NK-92 (cell line): Measurements from ENCODE around the gene RBSN.

Experiments used
- DNase-seq: peaks from one replicate; lab custom pipeline; 2025; ENCODE audit not compliant: unreplicated experiment; lab: John Stamatoyannopoulos, UW

Gene RBSN

DNA sequence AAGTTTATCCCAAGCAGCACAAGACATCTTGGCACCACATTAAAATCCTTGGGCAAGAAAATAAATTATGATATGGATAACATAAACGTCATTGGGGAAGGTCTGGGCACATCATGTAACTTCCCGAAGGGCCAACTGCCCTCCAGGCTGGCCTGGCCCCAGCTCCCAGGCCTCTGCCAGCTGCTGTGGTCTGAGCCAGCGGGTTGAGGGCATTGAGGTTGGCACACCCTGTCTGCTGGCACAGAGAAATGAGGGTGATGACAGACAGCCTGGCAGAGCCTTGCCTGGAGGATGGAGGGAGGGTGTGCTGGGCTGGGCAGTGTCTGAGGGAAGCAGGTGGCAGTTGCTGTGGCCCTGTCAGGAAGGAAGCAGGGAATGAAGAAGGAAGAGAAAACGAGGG is 3.3 kb upstream of the RBSN start:
- DNase-seq: no peak

DNA sequence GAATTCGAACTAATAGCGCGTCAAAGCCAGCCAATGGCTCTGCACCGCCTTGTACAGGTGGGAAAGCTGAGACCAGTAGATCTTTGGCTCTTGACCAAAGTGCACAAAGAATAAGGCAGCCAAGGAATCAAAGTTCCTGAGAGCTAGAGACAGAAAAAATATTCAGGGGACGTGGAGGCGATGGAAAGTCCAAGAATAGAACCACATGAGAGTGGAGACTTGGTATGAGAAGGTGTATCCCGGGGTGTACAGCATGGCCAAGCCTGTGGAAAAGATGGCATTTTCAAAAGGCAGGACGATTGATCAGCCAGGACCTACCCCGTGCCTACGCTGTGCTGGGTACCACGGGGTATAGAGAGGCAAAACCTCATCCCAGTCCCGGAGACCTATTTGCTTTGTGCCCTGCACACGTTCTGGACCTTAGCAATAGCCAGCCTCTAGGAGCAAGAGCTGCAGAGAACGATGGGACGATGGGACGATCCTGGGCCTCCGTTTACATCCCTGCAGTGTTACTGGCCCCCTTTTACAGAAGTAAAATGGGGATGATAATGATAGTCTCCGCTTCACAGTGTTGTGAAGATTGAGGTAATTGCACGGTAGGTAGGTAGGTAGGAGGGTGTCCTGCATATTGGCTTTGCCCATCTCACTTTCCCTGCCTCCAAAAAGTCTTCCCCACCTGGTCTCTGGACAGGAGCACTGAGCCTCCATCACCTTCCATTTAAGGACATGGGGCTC is 583 bp upstream of the RBSN start:
- DNase-seq: no peak

DNA sequence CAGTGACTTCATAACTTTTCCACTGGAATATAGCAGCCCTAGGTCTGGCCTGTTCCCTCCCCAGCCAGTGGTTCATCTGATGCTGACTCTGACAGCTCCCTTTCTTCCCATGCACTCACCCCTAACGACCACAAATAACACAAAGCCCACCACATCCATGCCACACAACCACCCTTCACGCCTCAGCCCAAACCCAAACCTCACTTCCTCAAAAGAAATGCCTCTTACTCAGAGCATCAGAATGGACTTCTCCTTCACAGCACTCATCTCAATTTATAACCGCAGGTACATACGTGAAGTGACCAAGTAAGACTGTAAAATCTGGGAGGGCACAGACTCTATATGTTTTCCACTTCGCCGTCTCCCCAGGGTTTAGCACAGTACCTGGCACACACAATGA is 1.1 kb downstream of the RBSN start:
- no peak for DNase-seq

DNA sequence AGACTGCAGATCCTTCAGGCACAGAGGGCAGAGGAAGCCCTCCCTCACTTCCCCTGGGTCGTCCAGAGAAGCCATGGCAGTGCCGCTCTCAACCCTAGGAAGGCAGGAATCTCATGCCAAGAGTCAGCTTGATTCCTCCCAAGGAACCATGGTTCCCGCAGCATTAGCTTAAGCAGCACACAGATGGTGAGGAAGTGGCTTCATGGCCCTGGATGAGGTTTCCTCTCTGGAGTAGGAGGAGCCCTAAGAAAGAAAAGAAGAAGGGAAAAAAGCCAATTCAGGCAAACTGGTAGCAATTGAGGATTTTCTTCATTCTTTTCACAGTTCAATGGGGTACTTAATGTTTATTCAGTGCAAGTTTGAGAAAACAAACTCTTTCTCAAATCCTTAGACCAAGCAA is 2.9 kb downstream of the RBSN start:
- no peak for DNase-seq

DNA sequence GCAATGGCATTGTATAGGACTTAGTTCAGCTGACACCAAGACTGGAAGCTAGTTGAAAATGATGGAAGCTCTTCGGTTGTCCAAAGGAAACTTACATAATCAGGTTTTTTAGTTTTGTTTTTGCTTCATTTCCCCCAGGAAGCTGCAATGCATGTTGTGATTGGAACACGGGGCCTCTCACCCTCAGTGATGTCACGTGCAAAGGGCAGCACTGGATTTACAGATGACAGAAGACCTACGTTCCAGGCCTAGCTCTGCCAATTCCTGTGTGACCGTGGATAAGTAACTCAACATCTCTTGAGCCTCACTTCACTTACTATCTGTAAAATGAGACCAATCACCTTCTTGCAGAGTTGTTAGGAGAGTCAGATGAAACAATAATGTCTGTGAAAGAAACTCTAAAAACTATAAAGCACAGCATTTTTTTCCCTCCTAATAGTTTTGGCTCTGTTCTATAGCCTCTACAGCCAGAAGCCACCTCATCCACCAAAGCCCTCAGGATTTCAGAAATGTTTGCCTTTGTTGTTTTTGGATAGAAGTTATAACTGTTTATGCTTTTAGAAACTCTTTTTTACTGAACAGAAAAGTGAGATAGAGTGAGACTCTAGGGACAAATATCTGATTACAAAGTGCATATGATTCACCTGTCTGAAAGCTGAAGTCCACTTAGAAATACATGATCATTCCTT is 4.6 kb downstream of the RBSN start:
- DNase-seq: no peak

DNA sequence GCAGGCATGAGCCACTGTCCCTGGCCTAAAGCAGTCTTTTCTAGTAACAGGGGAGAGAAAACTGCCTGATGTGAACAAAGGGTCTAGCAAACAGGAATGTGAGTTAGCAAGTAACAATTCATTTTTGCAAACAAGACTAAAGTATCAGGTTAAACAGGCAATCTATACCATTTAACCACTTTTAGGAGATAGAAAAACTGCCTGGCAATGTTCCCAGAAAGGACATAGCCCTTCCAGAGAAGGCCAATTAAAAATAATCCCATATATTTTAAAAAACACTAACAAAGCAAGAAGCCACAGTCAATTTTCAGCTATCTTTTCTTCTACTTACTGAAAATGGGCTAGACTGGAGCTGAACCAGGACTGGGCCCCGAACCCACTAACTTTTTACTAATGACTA is 6.3 kb downstream of the RBSN start:
- no peak for DNase-seq

DNA sequence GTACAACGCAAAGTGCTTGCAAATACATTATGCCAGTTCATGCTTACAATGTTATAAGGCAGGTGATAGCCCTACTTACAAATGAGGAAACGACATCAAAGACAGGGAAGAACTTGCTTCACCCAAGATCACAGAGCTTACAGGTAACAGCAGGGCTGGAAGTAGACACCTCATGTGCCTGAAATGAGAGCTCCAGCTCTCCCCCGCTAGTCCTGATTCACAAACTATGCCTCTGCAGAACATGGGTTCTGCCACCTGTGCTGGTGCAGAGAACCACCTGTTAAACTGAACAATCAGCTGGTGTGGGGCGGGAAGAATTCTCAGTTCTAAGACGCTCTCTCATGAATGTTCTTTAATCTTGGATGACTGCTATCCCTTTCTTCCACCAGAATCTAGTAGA is 7.4 kb downstream of the RBSN start:
- no peak for DNase-seq

DNA sequence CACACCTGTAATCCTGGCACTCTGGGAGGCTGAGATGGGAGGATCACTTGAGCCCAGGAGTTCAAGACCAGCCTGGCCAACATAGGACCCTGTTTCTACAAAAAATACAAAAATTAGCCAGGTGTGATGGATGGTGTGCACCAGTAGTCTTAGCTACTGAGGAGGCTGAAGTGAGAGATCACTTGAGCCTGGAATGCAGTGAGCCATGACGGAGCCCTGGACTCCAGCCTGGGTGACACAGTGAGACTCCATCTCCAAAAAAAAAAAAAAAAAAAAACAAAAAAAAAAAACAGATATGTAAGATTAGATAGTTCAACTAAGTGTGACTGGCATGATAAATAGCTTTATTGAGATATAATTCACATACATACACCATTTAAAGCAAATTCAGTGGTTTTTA is 9.7 kb downstream of the RBSN start:
- no peak for DNase-seq

DNA sequence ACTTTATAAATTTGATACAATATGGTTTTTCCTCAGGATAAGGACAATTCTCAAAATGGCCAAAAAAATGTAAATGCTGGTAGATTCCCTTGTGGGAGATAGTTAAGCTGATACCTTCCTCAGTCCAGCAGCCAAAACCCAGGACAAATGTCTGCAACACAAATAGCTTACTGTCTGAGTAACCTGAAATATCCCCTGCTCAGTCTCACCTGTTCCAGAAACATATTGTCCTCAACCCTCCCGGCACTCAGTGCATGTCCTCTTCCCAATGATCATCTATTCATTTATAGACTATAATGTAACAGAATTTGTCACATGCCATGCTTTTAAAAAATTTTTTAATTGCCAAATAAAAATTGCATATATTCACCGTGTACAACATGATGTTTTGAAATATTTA is 12.2 kb downstream of the RBSN start:
- DNase-seq: no peak

DNA sequence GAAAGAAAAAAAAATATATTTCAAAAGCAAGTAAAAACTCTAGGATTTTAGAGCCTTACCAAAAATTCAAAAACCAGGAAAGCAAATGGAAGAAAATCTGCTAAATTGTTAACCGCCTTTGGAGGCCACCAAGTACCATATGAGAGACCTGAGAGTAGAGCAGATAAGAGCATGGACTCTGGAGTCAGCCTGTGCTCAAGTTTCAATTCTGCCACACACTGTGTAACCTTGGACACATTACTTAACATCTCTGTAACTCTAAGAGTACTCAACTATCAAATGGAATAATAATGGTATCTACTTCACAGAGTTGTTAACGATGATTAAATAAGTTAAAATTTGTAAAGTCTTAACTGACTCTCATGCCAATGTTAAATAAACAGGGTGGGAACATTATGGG is 12.7 kb downstream of the RBSN start:
- DNase-seq: no peak

DNA sequence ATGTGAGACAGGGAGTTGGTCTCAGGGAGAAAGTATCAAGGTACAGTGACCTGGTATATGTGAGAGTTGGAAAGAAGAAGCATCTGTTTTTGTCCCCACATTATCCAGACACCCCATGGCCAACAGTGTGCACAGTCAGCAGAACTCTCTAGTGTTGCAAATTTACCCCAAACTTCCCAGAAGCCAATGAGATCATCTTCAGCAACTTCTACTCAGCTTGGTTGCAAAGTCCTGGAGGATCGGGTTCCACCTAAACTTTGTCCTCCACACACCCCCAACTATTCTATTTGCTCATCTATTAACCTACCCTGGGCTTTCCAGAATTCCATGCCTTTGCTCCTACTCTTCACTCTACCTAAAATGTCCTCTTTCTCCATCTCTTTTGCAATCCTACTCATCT is 15.7 kb downstream of the RBSN start:
- DNase-seq: no peak

DNA sequence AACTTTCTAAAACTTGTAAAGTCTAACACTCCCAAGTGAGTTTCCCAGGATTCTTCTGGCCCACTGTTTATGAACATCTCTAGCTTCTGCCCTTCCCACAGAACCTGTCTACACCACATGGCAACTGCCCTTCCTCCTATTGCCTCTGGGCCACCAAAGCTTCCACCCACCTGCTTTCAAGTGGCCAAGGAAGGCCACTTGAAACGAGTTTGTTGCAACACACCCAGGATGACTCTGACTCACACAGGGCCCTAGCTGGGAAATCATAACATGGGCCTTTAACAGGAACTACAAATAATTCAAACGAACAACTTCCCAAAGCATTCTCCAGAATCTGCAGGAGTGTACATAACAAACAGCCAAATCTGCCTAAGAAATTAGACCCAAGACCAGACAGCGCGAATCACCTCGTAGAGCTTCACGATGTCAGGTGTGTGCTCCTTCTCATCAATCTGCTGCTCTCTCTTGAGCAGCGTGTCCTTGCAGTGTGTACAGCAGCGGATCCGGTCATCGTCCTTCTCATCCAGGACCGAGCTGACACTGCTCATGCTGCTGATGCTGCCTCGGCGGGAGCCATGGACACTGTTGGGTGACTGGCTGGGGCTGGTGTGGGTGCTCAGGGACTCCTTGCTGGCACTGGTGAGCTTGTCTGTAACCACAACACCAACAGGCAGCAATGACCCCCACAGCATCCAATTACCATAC is 16.8 kb downstream of the RBSN start:
- no peak for DNase-seq

DNA sequence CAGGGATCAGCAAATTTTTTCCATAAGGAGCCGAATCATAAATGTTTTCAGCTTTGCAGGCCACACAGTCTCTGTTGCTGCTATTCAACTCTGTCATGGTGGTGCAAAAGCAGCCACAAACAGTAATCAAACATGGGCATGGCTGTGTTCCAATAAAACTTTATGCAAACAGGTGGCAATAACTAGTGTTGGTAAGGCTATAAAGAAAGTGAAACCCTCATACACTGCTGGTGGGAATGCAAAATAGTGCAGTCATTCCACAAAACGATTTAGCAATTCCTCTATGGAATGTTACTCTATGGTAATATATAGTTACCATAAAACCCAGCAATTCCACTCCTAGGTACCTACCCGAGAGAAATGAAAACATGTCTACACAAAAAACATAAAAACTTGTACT is 19.9 kb downstream of the RBSN start:
- no peak for DNase-seq

DNA sequence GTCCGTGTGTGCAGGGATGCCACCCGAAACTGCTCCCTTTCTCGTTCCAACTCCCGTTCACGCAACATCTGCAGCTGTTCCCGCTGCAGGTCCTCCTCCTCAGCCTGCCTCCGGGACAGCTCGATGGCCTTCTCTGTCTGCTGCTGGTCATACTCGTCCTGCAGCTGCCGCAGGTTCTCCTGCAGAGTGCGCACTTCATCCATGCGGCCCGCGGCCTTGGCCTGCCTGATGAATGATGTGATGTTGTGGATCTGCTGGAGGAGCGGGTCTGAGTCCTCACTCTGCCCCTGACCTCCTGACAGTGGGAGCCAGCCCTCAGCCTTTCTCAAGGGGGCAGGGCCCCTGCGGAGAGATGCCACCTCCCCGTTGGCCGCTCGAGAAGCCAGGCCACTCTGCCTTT is 24.4 kb downstream of the RBSN start:
- DNase-seq: no peak

DNA sequence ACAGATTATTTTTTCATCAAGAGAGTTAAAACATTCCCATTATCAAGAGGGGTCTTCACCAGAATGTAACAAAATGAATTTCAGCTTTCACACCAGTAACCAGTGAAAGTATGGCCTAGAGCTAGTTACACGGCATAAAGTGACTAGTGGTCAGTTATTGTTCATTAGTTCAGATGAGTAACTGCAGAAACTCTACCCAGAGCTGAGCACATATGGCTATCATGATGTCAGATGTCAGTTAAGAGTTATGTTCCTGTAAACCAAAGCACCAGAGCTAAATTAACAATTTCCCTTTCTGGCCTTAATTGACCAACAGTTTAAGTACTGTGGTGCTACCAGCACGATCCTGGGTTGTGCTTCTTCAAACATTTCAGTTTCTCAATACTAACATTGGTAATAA is 27.2 kb downstream of the RBSN start:
- no peak for DNase-seq

DNA sequence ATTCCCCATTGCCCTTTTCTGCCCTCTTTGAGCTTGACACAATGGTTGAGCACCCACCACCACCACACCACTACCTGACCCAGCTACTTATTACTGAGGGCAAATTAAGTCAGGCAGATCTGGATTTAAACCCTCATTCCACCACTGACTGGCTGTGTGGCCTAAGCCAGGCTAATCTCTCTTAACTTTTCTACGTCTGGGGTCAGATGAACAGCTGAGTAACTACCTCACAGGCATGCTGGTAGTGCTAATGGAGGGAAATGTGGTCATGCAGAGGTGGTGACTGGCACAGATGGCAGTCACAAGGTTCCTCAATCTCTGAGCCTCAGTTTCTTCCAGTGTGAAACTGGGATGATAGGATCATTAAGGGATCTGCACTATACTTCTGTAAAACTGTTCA is 29.5 kb downstream of the RBSN start:
- DNase-seq: no peak

DNA sequence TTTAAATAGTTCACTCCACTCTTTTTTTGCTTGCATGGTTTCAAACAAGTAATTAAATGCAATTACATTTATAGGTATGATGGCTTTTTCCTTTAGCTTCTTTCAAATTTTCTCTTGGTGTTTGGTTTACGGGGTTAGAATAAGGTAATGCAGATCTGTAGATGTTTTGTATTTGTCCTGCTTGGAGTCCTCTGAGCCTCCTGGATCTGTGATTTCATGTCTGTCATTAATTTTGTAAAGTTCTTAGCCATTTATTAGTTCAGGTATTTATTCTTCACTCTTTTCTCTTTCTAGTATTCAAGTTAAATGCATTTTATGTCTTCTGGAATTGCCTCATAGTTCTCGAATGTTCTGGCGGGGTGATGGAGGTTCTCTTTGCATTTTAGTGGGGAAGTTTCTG is 32.5 kb downstream of the RBSN start:
- no peak for DNase-seq

DNA sequence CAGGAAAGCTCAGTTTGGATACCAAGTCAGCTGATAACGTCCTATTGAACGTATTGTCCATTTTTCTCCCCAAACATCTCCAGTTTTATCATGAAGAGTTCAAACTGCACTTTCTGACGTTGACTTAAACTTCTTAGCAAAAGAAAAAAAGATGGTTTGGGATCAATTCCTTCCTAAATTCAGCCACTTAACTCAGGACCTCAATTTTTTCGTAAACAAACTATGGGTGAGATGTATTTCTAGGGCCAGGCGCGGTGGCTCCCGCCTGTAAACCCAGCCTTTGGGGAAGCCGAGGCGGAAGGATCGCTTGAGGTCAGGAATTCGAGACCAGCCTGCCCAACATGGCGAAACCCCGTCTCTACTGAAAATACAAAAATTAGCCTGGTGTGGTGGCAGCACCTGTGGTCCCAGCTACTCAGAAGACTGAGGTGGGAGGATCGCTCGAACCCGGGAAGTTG is 33.4 kb downstream of the RBSN start:
- no peak for DNase-seq

DNA sequence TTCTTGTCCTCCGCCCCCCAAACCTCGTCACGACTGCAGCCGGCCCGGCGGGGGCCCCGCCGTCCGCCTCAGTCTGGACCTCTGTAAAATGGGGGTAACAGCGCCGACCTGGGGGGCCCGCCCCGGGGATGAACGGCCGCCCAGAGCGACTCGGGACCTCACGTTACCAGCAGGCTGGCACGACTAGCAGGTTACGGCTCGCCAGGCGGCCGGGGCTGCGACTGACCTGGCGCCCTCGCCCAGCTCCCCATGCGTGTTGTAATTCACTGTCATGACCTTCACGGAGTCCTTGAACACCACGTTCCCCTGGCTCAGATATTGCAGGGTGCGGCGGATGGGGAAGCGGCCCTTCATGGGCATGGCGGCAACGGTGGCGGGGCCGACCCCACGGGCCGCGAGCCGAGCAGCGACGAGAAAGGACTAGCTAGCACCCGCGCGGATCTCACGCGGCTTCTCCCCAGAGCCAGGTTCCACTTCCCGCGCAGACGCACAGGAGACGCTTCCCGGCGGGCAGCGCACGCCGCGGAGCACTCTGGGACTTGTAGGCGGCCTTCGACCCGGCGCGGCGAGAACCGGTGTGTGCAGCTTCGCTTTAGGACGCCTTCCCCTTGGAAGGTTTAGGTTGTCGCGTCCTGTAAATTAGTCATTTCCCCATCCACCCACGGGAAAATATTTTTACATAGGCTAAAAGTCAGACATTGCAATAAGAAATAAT is 34.0 kb downstream of the RBSN start, which contains the start of gene MRPS25:
Gene MRPS25, minus strand, starts transcription at position 481 of the 715 bp plus-strand sequence. Its CDS starts 121 bp downstream, at position 360.
- peak; percentile 32 for DNase-seq

DNA sequence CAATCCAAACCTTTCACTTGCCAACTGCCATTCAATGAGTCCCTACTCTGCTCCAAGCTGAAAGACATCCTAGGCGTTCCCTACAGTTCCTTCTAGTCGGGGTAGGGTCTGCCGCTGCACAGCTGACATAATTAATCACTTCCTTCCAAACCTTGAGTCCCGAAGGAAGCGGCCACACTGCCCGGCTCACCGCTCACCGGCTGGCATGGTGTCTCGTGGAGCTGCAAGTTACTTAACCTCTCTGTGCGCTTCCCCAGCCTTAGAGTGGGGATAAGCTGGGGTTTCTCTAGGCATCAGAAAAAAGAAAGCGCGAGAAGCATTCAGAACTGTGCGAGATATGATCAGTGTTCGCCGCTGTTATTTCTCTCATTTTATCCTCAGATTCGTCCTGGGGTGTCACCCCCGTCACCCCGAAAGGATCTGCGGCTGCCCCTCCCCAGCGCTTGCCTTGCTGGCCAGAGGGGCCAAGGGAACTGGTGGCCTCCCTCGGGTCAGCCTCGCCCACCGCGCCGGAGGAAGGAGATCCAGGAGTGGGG is 34.6 kb downstream of the RBSN start:
- DNase-seq: no peak

DNA sequence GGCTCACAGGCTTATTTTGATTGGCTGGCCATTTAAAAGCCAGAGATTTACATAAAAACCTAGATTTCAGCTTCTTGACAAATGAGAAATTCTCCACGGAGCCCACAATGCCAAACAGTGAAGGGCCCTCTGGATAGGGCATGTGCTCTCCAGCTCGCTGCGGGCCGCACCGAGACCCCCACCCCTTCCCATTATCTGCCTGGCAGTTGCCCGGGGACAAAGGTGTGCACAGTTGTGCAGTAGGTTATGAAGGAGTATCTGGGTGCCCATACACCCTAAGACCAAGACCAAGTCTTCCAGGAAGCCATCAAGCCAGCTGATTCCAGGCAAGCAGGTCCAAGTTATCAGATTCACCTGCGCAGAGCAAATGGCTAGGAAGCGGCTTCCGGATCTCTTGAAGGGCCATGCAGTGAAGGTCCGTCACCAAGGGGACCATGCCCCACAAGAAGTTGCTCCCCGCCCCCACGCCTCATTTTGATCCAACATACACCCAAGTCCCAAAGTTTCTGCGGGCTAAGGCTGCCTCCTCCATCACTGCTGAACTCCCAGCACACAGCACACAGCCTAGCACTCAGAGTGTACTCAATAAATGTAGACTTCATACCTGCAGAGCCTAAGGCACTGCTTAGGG is 35.2 kb downstream of the RBSN start:
- no peak for DNase-seq
